Astrocyte (in vitro differentiated cells and primary cell): Measurements from ENCODE around the gene PRCD. TPM values are rescaled to one million over a fixed set of nuclear protein-coding genes. Genes with fewer than 3 reads are reported as not detected.

Experiments
- DNase-seq: peaks from one replicate; pipeline ENCODE4 v3.0.0-alpha.2; 2010; ENCODE audit warnings: low read depth
- FAIRE-seq: peaks from 2 replicates; lab custom pipeline; 2011; peaks lifted over from hg19 to GRCh38; lab: Jason Lieb, UNC
- H2AFZ ChIP-seq: 2 replicates; pipeline ENCODE4 v1.6.0; 2012; ENCODE audit warnings: low read depth, low read length, inconsistent platforms
- H3K27ac ChIP-seq: 2 replicates; pipeline ENCODE4 v1.5.1; 2011; ENCODE audit warnings: low read depth, low read length, inconsistent platforms
- H3K27me3 ChIP-seq: 2 replicates; pipeline ENCODE4 v1.6.0; 2011; ENCODE audit warnings: low read length, inconsistent platforms; ENCODE audit not compliant: insufficient read depth
- H3K36me3 ChIP-seq: 2 replicates; pipeline ENCODE4 v1.5.1; 2011; ENCODE audit warnings: low read length, inconsistent platforms; ENCODE audit not compliant: insufficient read depth
- H3K4me1 ChIP-seq: 2 replicates; pipeline ENCODE4 v1.5.1; 2011; ENCODE audit warnings: low read length, inconsistent platforms; ENCODE audit not compliant: insufficient read depth
- H3K4me2 ChIP-seq: 2 replicates; pipeline ENCODE4 v1.6.0; 2012; ENCODE audit warnings: low read length, inconsistent platforms
- H3K4me3 ChIP-seq: 2 replicates; pipeline ENCODE4 v1.5.1; 2011; ENCODE audit warnings: low read depth, mild to moderate bottlenecking, low read length, inconsistent platforms; ENCODE audit not compliant: insufficient read depth
- H3K79me2 ChIP-seq: 2 replicates; pipeline ENCODE4 v1.6.0; 2012; ENCODE audit warnings: mild to moderate bottlenecking, low read length, inconsistent platforms; ENCODE audit not compliant: insufficient read depth
- H3K9ac ChIP-seq: 2 replicates; pipeline ENCODE4 v1.6.0; 2012; ENCODE audit warnings: mild to moderate bottlenecking, low read length, inconsistent platforms
- H3K9me3 ChIP-seq: 2 replicates; pipeline ENCODE4 v1.5.1; 2012; ENCODE audit warnings: low read depth, mild to moderate bottlenecking, low read length, inconsistent platforms; ENCODE audit not compliant: insufficient read depth
- H4K20me1 ChIP-seq: 2 replicates; pipeline ENCODE4 v1.6.0; 2012; ENCODE audit warnings: low read length, inconsistent platforms; ENCODE audit not compliant: insufficient read depth
- H3K27ac Mint-ChIP-seq: one replicate; pipeline ENCODE4 v1.8.0; 2021; ENCODE audit warnings: mild to moderate bottlenecking, mixed read lengths; ENCODE audit not compliant: unreplicated experiment
- H3K27me3 Mint-ChIP-seq: one replicate; pipeline ENCODE4 v1.8.0; 2021; ENCODE audit warnings: low read depth, mixed read lengths; ENCODE audit not compliant: unreplicated experiment
- H3K36me3 Mint-ChIP-seq: one replicate; pipeline ENCODE4 v1.8.0; 2021; ENCODE audit warnings: low read depth, mixed read lengths; ENCODE audit not compliant: unreplicated experiment
- H3K4me1 Mint-ChIP-seq: one replicate; pipeline ENCODE4 v1.8.0; 2021; ENCODE audit warnings: low read depth, mixed read lengths; ENCODE audit not compliant: unreplicated experiment
- H3K4me3 Mint-ChIP-seq: one replicate; pipeline ENCODE4 v1.8.0; 2021; ENCODE audit warnings: mild to moderate bottlenecking, moderate library complexity, mixed read lengths; ENCODE audit not compliant: unreplicated experiment
- H3K9me3 Mint-ChIP-seq: one replicate; pipeline ENCODE4 v1.8.0; 2021; ENCODE audit warnings: mild to moderate bottlenecking, mixed read lengths; ENCODE audit not compliant: unreplicated experiment
- EZH2 ChIP-seq: IDR thresholded peaks from 2 replicates; pipeline ENCODE4 v1.6.1; 2012; ENCODE audit warnings: mild to moderate bottlenecking, low read length, inconsistent platforms; ENCODE audit not compliant: insufficient read depth
- total RNA-seq: library from RNA; stranded (reverse); gene quantifications from 2 replicates; pipeline ENCODE4 v1.2.1, GENCODE V29; 2021
- TF ChIP-seq, protein P1 (sequence below): IDR thresholded peaks from 2 replicates; pipeline ENCODE4 v1.5.1; 2011; ENCODE audit warnings: low read depth, mild to moderate bottlenecking, inconsistent platforms, low read length, moderate library complexity; ENCODE audit not compliant: insufficient read depth

PRCD gene
- total RNA-seq, 1 donor from 2014 or later = 2.2 TPM

DNA sequence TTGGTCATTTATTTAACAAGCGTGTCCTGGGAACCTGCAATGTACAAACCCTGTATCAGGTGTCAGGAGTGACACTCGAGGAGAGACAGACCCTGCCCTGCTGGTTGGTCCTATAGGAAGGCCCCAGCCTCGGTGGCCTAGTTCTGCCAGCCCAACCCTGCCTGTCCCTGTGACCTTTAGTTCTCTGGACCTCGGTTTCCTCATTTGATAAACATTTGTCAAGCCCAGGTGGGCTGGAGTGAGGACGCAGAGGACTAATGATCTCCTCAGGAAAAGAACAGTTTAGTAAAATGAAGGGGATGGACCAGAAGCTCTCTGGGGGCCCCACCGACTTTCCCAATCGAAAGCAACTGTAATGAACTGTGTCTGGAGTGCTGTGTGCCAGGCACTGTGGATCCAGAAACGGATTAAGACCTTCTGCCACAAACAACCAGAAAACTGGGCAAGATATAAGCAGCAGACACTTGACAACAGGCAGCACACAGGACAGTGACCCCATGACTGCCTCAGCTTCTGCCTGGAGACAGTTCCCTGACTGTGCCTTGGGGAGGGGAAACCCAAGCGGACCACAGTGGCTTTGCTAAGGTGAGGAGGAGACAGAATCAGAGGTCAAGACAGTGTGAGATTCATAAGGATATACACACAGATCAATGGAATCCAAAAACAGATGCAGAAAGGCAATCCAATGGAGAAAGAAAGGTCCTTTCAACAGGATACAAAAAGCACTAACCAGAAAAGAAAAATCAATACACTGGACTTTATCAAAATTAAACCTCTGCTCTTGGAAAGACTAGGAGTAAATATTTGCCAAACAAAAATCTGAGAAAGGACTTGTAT lies 8.8 kb downstream of the PRCD start:
- no peaks in the 10 kb centered on the region for H3K79me2 ChIP-seq
- TF ChIP-seq EZH2 = no peak
- TF ChIP-seq, protein P1, sequence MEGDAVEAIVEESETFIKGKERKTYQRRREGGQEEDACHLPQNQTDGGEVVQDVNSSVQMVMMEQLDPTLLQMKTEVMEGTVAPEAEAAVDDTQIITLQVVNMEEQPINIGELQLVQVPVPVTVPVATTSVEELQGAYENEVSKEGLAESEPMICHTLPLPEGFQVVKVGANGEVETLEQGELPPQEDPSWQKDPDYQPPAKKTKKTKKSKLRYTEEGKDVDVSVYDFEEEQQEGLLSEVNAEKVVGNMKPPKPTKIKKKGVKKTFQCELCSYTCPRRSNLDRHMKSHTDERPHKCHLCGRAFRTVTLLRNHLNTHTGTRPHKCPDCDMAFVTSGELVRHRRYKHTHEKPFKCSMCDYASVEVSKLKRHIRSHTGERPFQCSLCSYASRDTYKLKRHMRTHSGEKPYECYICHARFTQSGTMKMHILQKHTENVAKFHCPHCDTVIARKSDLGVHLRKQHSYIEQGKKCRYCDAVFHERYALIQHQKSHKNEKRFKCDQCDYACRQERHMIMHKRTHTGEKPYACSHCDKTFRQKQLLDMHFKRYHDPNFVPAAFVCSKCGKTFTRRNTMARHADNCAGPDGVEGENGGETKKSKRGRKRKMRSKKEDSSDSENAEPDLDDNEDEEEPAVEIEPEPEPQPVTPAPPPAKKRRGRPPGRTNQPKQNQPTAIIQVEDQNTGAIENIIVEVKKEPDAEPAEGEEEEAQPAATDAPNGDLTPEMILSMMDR = no peak
- DNase-seq (no peak), FAIRE-seq (no peak)
- H4K20me1 ChIP-seq = no peaks in the 10 kb centered on the region
- H3K4me1 Mint-ChIP-seq = peaks cover 33% of the 10 kb centered on the region
- H3K27ac ChIP-seq = no peak overlapping the region
- H2AFZ ChIP-seq = no peak overlapping the region
- H3K27ac Mint-ChIP-seq = no peak overlapping the region
- H3K9ac ChIP-seq = no peak overlapping the region
- H3K9me3 ChIP-seq = no peaks in the 10 kb centered on the region
- peaks cover 3% of the 10 kb centered on the region for H3K27me3 ChIP-seq
- no peak overlapping the region for H3K4me3 Mint-ChIP-seq
- peaks cover 2% of the 10 kb centered on the region for H3K36me3 Mint-ChIP-seq
- no peak overlapping the region for H3K4me2 ChIP-seq
- peaks cover 17% of the 10 kb centered on the region for H3K27me3 Mint-ChIP-seq
- no peaks in the 10 kb centered on the region for H3K36me3 ChIP-seq
- no peak overlapping the region for H3K4me3 ChIP-seq
- peaks cover 40% of the 10 kb centered on the region for H3K4me1 ChIP-seq
- H3K9me3 Mint-ChIP-seq = no peaks in the 10 kb centered on the region

DNA sequence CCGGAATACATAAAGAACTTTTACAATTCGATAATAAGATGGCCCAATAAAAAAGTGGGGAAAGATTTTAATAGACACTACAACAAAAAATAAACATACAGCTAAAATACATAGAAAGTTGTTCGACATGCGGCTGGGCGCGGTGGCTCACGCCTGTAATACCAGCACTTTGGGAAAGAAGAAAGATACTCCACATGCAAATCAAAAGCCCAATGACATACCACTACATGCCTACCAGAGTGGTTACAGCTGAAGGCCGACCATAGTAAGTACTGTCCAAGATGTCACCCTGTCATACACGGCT lies 9.3 kb downstream of the PRCD start:
- no peak overlapping the region for H3K9ac ChIP-seq
- Mint-ChIP-seq H3K36me3 (peaks cover 2% of the 10 kb centered on the region), H3K27ac (no peak overlapping the region), H3K4me3 (no peak overlapping the region), H3K4me1 (peaks cover 27% of the 10 kb centered on the region), H3K27me3 (peaks cover 13% of the 10 kb centered on the region), H3K9me3 (no peaks in the 10 kb centered on the region)
- H3K79me2 ChIP-seq = no peaks in the 10 kb centered on the region
- FAIRE-seq = no peak
- peaks cover 36% of the 10 kb centered on the region for H3K4me1 ChIP-seq
- H3K9me3 ChIP-seq = no peaks in the 10 kb centered on the region
- no peaks in the 10 kb centered on the region for H3K36me3 ChIP-seq
- no peak for TF ChIP-seq EZH2
- TF ChIP-seq, protein P1 = no peak
- no peaks in the 10 kb centered on the region for H3K27me3 ChIP-seq
- no peaks in the 10 kb centered on the region for H4K20me1 ChIP-seq
- no peak overlapping the region for H2AFZ ChIP-seq
- H3K27ac ChIP-seq = no peak overlapping the region
- no peak overlapping the region for H3K4me3 ChIP-seq
- no peak overlapping the region for H3K4me2 ChIP-seq
- DNase-seq = no peak

DNA sequence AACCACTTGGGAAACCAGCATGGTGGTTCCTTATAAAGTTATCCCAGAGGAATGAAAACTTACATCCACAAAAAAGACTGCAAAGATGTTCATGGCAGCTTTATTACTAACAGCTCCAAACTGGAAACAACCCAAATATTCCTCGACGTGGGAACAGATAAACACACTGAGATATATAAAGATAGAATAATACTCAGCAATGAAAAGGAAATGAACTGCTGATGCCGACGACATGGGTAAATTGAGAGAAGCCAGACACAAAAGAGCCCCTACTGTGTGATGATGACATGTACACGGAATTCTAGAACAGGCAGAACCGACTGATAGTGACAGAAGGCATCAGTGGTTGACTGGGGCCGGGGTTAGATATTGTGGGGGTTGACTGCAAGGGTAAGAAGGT lies 9.7 kb downstream of the PRCD start:
- FAIRE-seq (no peak), DNase-seq (no peak)
- Histone ChIP-seq H3K9ac (no peak overlapping the region), H3K27ac (no peak overlapping the region), H3K36me3 (no peaks in the 10 kb centered on the region), H3K9me3 (no peaks in the 10 kb centered on the region), H3K27me3 (no peaks in the 10 kb centered on the region), H3K4me2 (no peak overlapping the region), H3K4me1 (peaks cover 32% of the 10 kb centered on the region), H3K79me2 (no peaks in the 10 kb centered on the region), H4K20me1 (no peaks in the 10 kb centered on the region), H3K4me3 (no peak overlapping the region), H2AFZ (no peak overlapping the region)
- TF ChIP-seq EZH2 = no peak
- TF ChIP-seq, protein P1 = no peak
- H3K9me3 Mint-ChIP-seq = no peaks in the 10 kb centered on the region
- H3K4me3 Mint-ChIP-seq = peak overlapping the region; percentile 67
- peaks cover 28% of the 10 kb centered on the region for H3K4me1 Mint-ChIP-seq
- H3K27me3 Mint-ChIP-seq = peaks cover 12% of the 10 kb centered on the region
- H3K36me3 Mint-ChIP-seq = peaks cover 2% of the 10 kb centered on the region
- H3K27ac Mint-ChIP-seq = no peak overlapping the region
